NK-92 (cell line): ENCODE results near the gene EYS.

Experiments
- DNase-seq: peaks from one replicate; lab custom pipeline; 2025; ENCODE audit not compliant: unreplicated experiment; lab: John Stamatoyannopoulos, UW

The EYS gene

GRCh38 chr6:64213697-64214096, 1493.3 kb downstream of the EYS start:
- no peak for DNase-seq

GRCh38 chr6:64197246-64197645, 1509.8 kb downstream of the EYS start:
- DNase-seq, result no peak

GRCh38 chr6:64186592-64186991, 1520.4 kb downstream of the EYS start:
- no peak for DNase-seq

GRCh38 chr6:64185621-64186020, 1521.4 kb downstream of the EYS start:
- DNase-seq, result no peak

- DNase-seq, result no peak
Observed at GRCh38 chr6:64175296-64175695, 1531.7 kb downstream of the EYS start.

GRCh38 chr6:64170316-64170715, 1536.7 kb downstream of the EYS start:
- DNase-seq, result no peak

GRCh38 chr6:64160486-64160885, 1546.5 kb downstream of the EYS start:
- no peak for DNase-seq

- no peak for DNase-seq
Observed at GRCh38 chr6:64155063-64155462, 1552.0 kb downstream of the EYS start.

GRCh38 chr6:64146876-64147275, 1560.2 kb downstream of the EYS start:
- no peak for DNase-seq

- DNase-seq, result no peak
Observed at GRCh38 chr6:64146094-64146493, 1560.9 kb downstream of the EYS start.

GRCh38 chr6:64145658-64146057, 1561.4 kb downstream of the EYS start:
- DNase-seq, result no peak

GRCh38 chr6:64143101-64143500, 1563.9 kb downstream of the EYS start:
- no peak for DNase-seq

- no peak for DNase-seq
Observed at GRCh38 chr6:64141680-64142079, 1565.3 kb downstream of the EYS start.

GRCh38 chr6:64128301-64129024, 1578.6 kb downstream of the EYS start:
- DNase-seq, result no peak

GRCh38 chr6:64123761-64124633, 1583.0 kb downstream of the EYS start:
- no peak for DNase-seq

GRCh38 chr6:64122712-64123375, 1584.2 kb downstream of the EYS start:
- DNase-seq, result no peak

- no peak for DNase-seq
Observed at GRCh38 chr6:64121011-64121565, 1585.9 kb downstream of the EYS start.

GRCh38 chr6:64113704-64114103, 1593.3 kb downstream of the EYS start:
- no peak for DNase-seq

- DNase-seq, result no peak
Observed at GRCh38 chr6:64104051-64104450, 1603.0 kb downstream of the EYS start.

- no peak for DNase-seq
Observed at GRCh38 chr6:64103480-64103879, 1603.5 kb downstream of the EYS start.

GRCh38 chr6:64100702-64101303, 1606.2 kb downstream of the EYS start:
- no peak for DNase-seq
